Hepatocyte (in vitro differentiated cells): ENCODE measurements around the gene CDV3. TPM values are rescaled to one million over a fixed set of nuclear protein-coding genes. Genes with fewer than 3 reads are reported as not detected.

Experiments
- DNase-seq: peaks from one replicate; pipeline ENCODE4 v3.0.0-alpha.2; 2016; ENCODE audit warnings: low spot score
- H2AFZ ChIP-seq: fragments of 200-600 bp; sonication (generic); 2 replicates; pipeline ENCODE4 v1.6.0; 2016; ENCODE audit warnings: antibody characterized with exemption, mild to moderate bottlenecking
- H3K27ac ChIP-seq: fragments of 200-600 bp; sonication (generic); 2 replicates; pipeline ENCODE4 v1.5.1; 2016; ENCODE audit warnings: mild to moderate bottlenecking
- H3K27me3 ChIP-seq: fragments of 200-600 bp; sonication (generic); 2 replicates; pipeline ENCODE4 v1.6.1; 2016
- H3K36me3 ChIP-seq: fragments of 200-600 bp; sonication (generic); replicated peaks from 2 replicates; pipeline ENCODE4 v1.5.1; 2016; ENCODE audit warnings: low read depth; ENCODE audit not compliant: insufficient read depth
- H3K4me1 ChIP-seq: fragments of 200-600 bp; sonication (generic); 2 replicates; pipeline ENCODE4 v1.5.1; 2016; ENCODE audit warnings: mild to moderate bottlenecking, moderate library complexity; ENCODE audit not compliant: insufficient read depth
- H3K4me2 ChIP-seq: fragments of 200-600 bp; sonication (generic); 2 replicates; pipeline ENCODE4 v1.6.0; 2016
- H3K4me3 ChIP-seq: fragments of 200-600 bp; sonication (generic); 2 replicates; pipeline ENCODE4 v1.5.1; 2016; ENCODE audit warnings: mild to moderate bottlenecking
- H3K79me2 ChIP-seq: fragments of 200-600 bp; sonication (generic); 2 replicates; pipeline ENCODE4 v1.6.0; 2017; ENCODE audit warnings: mild to moderate bottlenecking
- H3K9me2 ChIP-seq: fragments of 200-600 bp; sonication (generic); replicated peaks from 2 replicates; pipeline ENCODE4 v1.6.0; 2017; ENCODE audit warnings: mild to moderate bottlenecking; ENCODE audit not compliant: insufficient read depth
- H3K9me3 ChIP-seq: fragments of 200-600 bp; sonication (generic); 2 replicates; pipeline ENCODE4 v1.5.1; 2016; ENCODE audit warnings: low read depth, mild to moderate bottlenecking
- H4K20me1 ChIP-seq: fragments of 200-600 bp; sonication (generic); 2 replicates; pipeline ENCODE4 v1.6.0; 2016; ENCODE audit warnings: mild to moderate bottlenecking; ENCODE audit not compliant: insufficient read depth, poor library complexity, severe bottlenecking
- EZH2 ChIP-seq: fragments of 200-600 bp; sonication (generic); IDR thresholded peaks from 2 replicates; pipeline ENCODE4 v1.6.1; 2016; ENCODE audit warnings: antibody characterized with exemption, mild to moderate bottlenecking, borderline replicate concordance
- EZH2phosphoT487 ChIP-seq: fragments of 200-600 bp; sonication (generic); IDR thresholded peaks from one replicate; pipeline ENCODE4 v1.6.1; 2018; ENCODE audit warnings: antibody characterized with exemption, mild to moderate bottlenecking, low read depth, moderate library complexity; ENCODE audit not compliant: unreplicated experiment, severe bottlenecking
- WGBS: methylation state at CpG from one replicate; pipeline ENCODE4 v1.1.6; 2016; ENCODE audit warnings: low lambda C conversion rate; ENCODE audit errors: missing lambda C conversion rate; 5-methylcytosine and 5-hydroxymethylcytosine counted together
- polyA plus RNA-seq: library from polyadenylated mRNA; unstranded; fragments of >200 nt; fragmentation: Nextera tagmentation; extraction: Ambion mirVana; gene quantifications from 2 replicates; pipeline ENCODE4 v1.2.1, GENCODE V29; 2016
- total RNA-seq: library from RNA; depleted of rRNA; stranded (reverse); fragments of >200 nt; gene quantifications from 2 replicates; pipeline ENCODE4 v1.2.3, GENCODE V29; 2014
- TF ChIP-seq, protein P1 (sequence below): fragments of 200-600 bp; sonication (generic); IDR thresholded peaks from 2 replicates; pipeline ENCODE4 v1.5.1; 2016; ENCODE audit warnings: antibody characterized with exemption, mild to moderate bottlenecking; ENCODE audit not compliant: poor library complexity

Gene CDV3
- total and polyA plus RNA-seq, 2 experiments from 2014 or later, result 97.6 to 243 TPM

DNA sequence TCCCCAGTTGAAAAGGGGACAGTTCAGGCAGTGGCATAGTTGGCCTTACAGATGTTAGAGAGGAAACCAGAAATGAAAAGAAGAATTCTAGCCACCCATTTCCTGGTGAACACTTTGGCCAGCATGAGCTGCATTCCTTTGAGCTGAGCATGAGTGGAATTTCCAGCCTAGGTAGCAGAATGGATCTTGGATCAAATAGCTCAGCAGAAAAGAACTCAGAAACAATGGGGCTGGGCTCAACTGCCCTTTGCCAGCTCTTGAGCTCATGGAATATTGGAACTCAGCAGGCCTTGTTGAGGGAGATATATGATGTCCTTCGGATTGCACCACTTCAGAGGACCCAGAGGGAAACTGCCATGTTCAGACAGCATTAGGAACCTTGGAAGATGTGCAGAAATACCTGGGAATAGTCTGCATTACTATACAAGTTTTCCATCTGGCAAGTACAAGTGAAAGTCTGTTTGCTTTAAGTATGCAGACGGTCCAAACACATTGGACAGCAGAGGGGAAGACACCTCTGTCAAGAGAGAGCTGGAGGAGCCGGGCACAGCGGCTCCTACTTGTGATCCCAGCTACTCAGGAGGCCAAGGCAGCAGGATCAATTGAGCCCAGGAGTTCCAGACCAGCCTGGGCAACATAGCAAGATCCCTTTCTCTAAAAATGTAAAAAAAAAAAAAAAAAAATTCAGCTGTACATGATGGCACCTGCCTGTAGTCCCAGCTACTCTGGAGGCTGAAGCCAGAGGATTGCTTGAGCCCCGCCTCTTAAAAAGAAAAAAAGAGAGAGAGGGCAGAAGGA lies 3.1 kb upstream of the CDV3 start:
- H2AFZ ChIP-seq, result no peak overlapping the region
- peaks cover 10% of the 10 kb centered on the region for H3K79me2 ChIP-seq
- H3K27me3 ChIP-seq, result no peaks in the 10 kb centered on the region
- H3K4me3 ChIP-seq, result no peak overlapping the region
- no peaks in the 10 kb centered on the region for H3K9me3 ChIP-seq
- TF ChIP-seq EZH2, result no peak
- TF ChIP-seq EZH2phosphoT487, result no peak
- TF ChIP-seq, protein P1, sequence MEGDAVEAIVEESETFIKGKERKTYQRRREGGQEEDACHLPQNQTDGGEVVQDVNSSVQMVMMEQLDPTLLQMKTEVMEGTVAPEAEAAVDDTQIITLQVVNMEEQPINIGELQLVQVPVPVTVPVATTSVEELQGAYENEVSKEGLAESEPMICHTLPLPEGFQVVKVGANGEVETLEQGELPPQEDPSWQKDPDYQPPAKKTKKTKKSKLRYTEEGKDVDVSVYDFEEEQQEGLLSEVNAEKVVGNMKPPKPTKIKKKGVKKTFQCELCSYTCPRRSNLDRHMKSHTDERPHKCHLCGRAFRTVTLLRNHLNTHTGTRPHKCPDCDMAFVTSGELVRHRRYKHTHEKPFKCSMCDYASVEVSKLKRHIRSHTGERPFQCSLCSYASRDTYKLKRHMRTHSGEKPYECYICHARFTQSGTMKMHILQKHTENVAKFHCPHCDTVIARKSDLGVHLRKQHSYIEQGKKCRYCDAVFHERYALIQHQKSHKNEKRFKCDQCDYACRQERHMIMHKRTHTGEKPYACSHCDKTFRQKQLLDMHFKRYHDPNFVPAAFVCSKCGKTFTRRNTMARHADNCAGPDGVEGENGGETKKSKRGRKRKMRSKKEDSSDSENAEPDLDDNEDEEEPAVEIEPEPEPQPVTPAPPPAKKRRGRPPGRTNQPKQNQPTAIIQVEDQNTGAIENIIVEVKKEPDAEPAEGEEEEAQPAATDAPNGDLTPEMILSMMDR, result no peak
- WGBS, result 92% methylated on average over 5 of the region's 5 CpGs
- H3K36me3 ChIP-seq, result peaks cover 2% of the 10 kb centered on the region
- H3K27ac ChIP-seq, result peak overlapping the region; percentile 94
- peak; percentile 66 for DNase-seq
- no peaks in the 10 kb centered on the region for H3K9me2 ChIP-seq
- H3K4me1 ChIP-seq, result peaks cover 11% of the 10 kb centered on the region
- peaks cover 9% of the 10 kb centered on the region for H4K20me1 ChIP-seq
- H3K4me2 ChIP-seq, result no peak overlapping the region

DNA sequence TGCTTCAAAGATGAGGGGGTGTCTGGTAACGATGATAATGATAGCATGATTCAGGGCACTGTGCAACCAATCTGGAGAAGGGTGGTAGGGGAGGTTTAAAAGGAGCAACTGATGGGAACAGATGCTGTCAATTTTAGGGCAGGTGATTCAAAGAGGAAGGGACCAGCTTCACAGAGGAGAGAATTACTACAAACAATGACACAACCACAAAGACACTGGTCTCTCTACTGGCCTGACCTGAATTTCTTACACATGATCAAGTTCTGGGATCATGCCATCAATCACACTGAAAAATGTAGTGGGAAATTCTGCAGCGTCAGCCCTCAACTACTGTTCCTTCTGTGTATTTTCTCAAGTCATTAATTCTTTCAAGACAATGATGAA lies 2.6 kb upstream of the CDV3 start:
- H3K4me1 ChIP-seq, result peaks cover 17% of the 10 kb centered on the region

DNA sequence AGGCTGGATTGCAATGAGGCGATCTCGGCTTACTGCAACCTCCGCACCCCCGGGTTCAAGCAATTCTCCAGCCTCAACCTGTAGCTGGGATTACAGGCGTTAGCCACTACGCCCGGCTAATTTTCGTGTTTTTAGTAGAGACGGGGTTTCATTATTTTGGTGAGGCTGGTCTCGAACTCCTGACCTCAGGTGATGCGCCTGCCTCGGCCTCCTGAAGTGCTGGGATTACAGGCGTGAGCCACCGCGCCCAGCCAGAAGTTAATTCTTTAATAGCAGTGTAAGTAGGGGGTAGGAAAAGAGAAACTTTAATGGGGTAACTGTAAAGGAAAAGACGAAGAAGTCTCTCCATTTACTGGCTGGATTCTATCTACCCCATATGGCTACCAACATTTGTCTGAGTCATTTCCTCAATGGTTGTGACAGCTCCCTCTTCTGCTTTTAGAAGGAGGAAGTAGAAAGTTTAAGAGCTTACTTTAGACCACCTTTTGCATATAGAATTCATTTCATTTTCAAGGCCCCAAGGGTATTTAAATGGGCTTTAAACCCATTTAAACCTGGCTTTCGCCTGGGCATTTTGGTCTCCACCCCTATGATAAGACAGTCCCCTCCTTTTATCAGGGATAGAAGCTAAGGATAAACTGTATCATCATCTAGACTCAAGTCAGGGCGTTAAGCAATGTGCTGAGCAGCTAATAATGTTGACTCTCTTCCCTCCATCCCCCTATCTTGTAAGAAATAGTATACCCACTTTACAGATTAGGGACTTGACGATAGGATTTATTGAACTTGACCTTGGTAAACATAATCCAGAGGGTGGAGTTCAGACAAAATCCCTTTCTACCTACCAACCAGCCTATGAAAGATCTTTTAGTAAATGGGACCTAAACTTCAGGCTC lies 1.1 kb upstream of the CDV3 start:
- H3K36me3 ChIP-seq, result peaks cover 4% of the 10 kb centered on the region
- 84% methylated on average over 19 of the region's 19 CpGs for WGBS
- H3K27ac ChIP-seq, result peak overlapping the region; percentile 94
- no peaks in the 10 kb centered on the region for H3K9me2 ChIP-seq
- H3K79me2 ChIP-seq, result peaks cover 31% of the 10 kb centered on the region
- no peak overlapping the region for H3K4me3 ChIP-seq
- peak overlapping the region; percentile 71 for H3K4me2 ChIP-seq
- H3K27me3 ChIP-seq, result no peaks in the 10 kb centered on the region
- peak overlapping the region; percentile 47 for H2AFZ ChIP-seq
- no peaks in the 10 kb centered on the region for H3K9me3 ChIP-seq
- peaks cover 29% of the 10 kb centered on the region for H4K20me1 ChIP-seq
- TF ChIP-seq, protein P1, result no peak
- no peak for TF ChIP-seq EZH2
- no peak for TF ChIP-seq EZH2phosphoT487
- H3K4me1 ChIP-seq, result peaks cover 24% of the 10 kb centered on the region
- DNase-seq, result peak; percentile 17

More for the DNA sequence above, 2.6 kb upstream of the CDV3 start:
- Histone ChIP-seq H3K9me3 (no peaks in the 10 kb centered on the region), H3K36me3 (peaks cover 4% of the 10 kb centered on the region), H3K4me3 (no peak overlapping the region), H3K4me2 (no peak overlapping the region), H3K27ac (peak overlapping the region; percentile 94), H2AFZ (no peak overlapping the region), H4K20me1 (peaks cover 15% of the 10 kb centered on the region), H3K79me2 (peaks cover 16% of the 10 kb centered on the region), H3K9me2 (no peaks in the 10 kb centered on the region), H3K27me3 (no peaks in the 10 kb centered on the region)
- no peak for TF ChIP-seq EZH2phosphoT487
- TF ChIP-seq EZH2, result no peak
- TF ChIP-seq, protein P1, result no peak
- DNase-seq, result no peak
- 93% methylated on average over 2 of the region's 2 CpGs for WGBS
